ENCODE measurements around the gene GTPBP4.

The GTPBP4 gene

GRCh38 chr10:983401-983800 lies 4.8 kb upstream of the GTPBP4 start:
- no peak for ATAC-seq (ENCODE audit: low read depth)
- TF ChIP-seq, protein P1, sequence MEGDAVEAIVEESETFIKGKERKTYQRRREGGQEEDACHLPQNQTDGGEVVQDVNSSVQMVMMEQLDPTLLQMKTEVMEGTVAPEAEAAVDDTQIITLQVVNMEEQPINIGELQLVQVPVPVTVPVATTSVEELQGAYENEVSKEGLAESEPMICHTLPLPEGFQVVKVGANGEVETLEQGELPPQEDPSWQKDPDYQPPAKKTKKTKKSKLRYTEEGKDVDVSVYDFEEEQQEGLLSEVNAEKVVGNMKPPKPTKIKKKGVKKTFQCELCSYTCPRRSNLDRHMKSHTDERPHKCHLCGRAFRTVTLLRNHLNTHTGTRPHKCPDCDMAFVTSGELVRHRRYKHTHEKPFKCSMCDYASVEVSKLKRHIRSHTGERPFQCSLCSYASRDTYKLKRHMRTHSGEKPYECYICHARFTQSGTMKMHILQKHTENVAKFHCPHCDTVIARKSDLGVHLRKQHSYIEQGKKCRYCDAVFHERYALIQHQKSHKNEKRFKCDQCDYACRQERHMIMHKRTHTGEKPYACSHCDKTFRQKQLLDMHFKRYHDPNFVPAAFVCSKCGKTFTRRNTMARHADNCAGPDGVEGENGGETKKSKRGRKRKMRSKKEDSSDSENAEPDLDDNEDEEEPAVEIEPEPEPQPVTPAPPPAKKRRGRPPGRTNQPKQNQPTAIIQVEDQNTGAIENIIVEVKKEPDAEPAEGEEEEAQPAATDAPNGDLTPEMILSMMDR (IDR thresholded peaks at IDR 0.05; ENCODE audit: poor library complexity, severe bottlenecking): no peak
- H3K27ac ChIP-seq (ENCODE audit: poor library complexity, severe bottlenecking): no peak overlapping the region

GRCh38 chr10:983971-984655 lies 4.1 kb upstream of the GTPBP4 start:
- H3K27ac ChIP-seq (ENCODE audit: poor library complexity, severe bottlenecking): peak overlapping the region; percentile 77
- H3K9me3 ChIP-seq (ENCODE audit: severe bottlenecking): peaks cover 3% of the 10 kb centered on the region
- TF ChIP-seq, protein P1 (IDR thresholded peaks at IDR 0.05; ENCODE audit: poor library complexity, severe bottlenecking): no peak
- DNase-seq (ENCODE audit: low spot score): no peak
- H3K27me3 ChIP-seq (ENCODE audit: insufficient read depth, poor library complexity, severe bottlenecking): no peaks in the 10 kb centered on the region
- peaks cover 14% of the 10 kb centered on the region for H3K4me1 ChIP-seq (ENCODE audit: insufficient read depth, poor library complexity, severe bottlenecking)
- H3K4me3 ChIP-seq (ENCODE audit: severe bottlenecking): no peak overlapping the region
- no peak for ATAC-seq (ENCODE audit: low read depth)
- no peaks in the 10 kb centered on the region for H3K36me3 ChIP-seq (ENCODE audit: low read depth)

More at GRCh38 chr10:983401-983800, 4.8 kb upstream of the GTPBP4 start:
- peaks cover 5% of the 10 kb centered on the region for H3K9me3 ChIP-seq (ENCODE audit: severe bottlenecking)
- no peak for DNase-seq (ENCODE audit: low spot score)
- peaks cover 14% of the 10 kb centered on the region for H3K4me1 ChIP-seq (ENCODE audit: insufficient read depth, poor library complexity, severe bottlenecking)
- no peaks in the 10 kb centered on the region for H3K36me3 ChIP-seq (ENCODE audit: low read depth)
- no peak overlapping the region for H3K4me3 ChIP-seq (ENCODE audit: severe bottlenecking)
- no peaks in the 10 kb centered on the region for H3K27me3 ChIP-seq (ENCODE audit: insufficient read depth, poor library complexity, severe bottlenecking)

- H3K27me3 ChIP-seq (ENCODE audit: insufficient read depth, poor library complexity, severe bottlenecking): no peaks in the 10 kb centered on the region
- ATAC-seq (ENCODE audit: low read depth): no peak
- TF ChIP-seq, protein P1 (IDR thresholded peaks at IDR 0.05; ENCODE audit: poor library complexity, severe bottlenecking): no peak
- H3K9me3 ChIP-seq (ENCODE audit: severe bottlenecking): no peaks in the 10 kb centered on the region
- peaks cover 19% of the 10 kb centered on the region for H3K4me1 ChIP-seq (ENCODE audit: insufficient read depth, poor library complexity, severe bottlenecking)
- DNase-seq (ENCODE audit: low spot score): no peak
- H3K27ac ChIP-seq (ENCODE audit: poor library complexity, severe bottlenecking): peak overlapping the region; percentile 77
- H3K4me3 ChIP-seq (ENCODE audit: severe bottlenecking): no peak overlapping the region
- H3K36me3 ChIP-seq (ENCODE audit: low read depth): peaks cover 10% of the 10 kb centered on the region
These were observed 2.9 kb upstream of the GTPBP4 start for GRCh38 chr10:985361-985760.

- Histone ChIP-seq H3K9me3 (ENCODE audit: severe bottlenecking) (no peaks in the 10 kb centered on the region), H3K36me3 (ENCODE audit: low read depth) (peaks cover 17% of the 10 kb centered on the region), H3K4me3 (ENCODE audit: severe bottlenecking) (no peak overlapping the region), H3K27me3 (ENCODE audit: insufficient read depth, poor library complexity, severe bottlenecking) (no peaks in the 10 kb centered on the region), H3K27ac (ENCODE audit: poor library complexity, severe bottlenecking) (peak overlapping the region; percentile 77), H3K4me1 (ENCODE audit: insufficient read depth, poor library complexity, severe bottlenecking) (peaks cover 19% of the 10 kb centered on the region)
- TF ChIP-seq, protein P1 (IDR thresholded peaks at IDR 0.05; ENCODE audit: poor library complexity, severe bottlenecking): no peak
- peak; percentile 61 for ATAC-seq (ENCODE audit: low read depth)
- DNase-seq (ENCODE audit: low spot score): no peak
These were observed 2.0 kb upstream of the GTPBP4 start for GRCh38 chr10:986137-986825.

Data from RWPE2 (cell line).